Measurements from ENCODE around the gene COL6A2. TPM values are rescaled to one million over a fixed set of nuclear protein-coding genes. Genes with fewer than 3 reads are reported as not detected.

Gene COL6A2
- total RNA-seq, 1 experiment from 2014 or later: 15.0 TPM

DNA sequence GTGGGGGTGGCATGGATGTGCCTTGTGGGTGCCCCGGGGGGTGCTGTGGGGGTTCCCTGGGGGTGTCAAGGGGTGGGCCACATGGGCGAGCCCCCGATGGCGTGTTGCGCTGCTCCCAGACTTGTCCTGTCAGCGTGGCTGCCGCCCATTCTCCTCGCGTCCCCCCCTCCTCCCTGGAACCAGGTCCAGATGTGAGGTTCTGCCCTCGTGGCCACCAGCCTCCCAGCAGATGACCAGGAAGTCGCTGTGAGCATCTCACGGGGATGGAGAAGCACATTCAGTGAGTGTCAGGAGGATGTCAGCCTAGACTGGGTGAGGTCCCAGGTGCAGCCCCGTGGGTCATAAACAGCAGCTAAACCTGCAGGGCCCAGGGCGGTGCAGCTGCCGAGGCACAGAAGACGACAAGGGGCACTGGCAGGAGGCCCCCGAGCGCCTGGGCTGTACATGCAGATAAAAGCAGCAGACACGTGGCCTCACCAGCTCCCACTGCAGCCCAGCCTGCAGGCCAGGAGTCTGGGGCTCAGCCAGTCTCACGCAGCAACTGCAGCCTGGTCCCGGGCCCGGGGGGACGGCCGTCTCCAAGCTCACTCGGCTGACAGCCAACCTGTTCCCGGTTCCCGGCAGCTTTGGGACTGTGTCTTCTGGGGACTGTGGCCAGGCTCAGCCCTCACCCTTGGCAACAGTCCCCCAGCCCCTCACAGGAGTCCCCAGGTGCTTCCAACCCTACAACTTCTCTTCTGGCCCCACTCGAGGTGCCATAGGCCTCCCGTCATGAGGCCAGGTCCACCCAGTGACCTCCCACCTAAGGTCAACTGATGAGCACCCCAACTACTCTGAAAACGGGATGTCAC lies 17.5 kb upstream of the COL6A2 start:
- POLR2A ChIA-PET (ENCODE audit: low non-redundant PET): no interaction called here
- BruUV-seq (replicated peaks): no TSS peak
- TF ChIP-seq, protein P1, sequence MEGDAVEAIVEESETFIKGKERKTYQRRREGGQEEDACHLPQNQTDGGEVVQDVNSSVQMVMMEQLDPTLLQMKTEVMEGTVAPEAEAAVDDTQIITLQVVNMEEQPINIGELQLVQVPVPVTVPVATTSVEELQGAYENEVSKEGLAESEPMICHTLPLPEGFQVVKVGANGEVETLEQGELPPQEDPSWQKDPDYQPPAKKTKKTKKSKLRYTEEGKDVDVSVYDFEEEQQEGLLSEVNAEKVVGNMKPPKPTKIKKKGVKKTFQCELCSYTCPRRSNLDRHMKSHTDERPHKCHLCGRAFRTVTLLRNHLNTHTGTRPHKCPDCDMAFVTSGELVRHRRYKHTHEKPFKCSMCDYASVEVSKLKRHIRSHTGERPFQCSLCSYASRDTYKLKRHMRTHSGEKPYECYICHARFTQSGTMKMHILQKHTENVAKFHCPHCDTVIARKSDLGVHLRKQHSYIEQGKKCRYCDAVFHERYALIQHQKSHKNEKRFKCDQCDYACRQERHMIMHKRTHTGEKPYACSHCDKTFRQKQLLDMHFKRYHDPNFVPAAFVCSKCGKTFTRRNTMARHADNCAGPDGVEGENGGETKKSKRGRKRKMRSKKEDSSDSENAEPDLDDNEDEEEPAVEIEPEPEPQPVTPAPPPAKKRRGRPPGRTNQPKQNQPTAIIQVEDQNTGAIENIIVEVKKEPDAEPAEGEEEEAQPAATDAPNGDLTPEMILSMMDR (conservative IDR thresholded peaks at IDR 0.05; ENCODE audit: low read depth, low read length): no peak
- TF ChIP-seq EZH2 (IDR thresholded peaks at IDR 0.05; ENCODE audit: borderline replicate concordance, low read depth, low read length, poor library complexity, severe bottlenecking): no peak
- Histone ChIP-seq H3K4me1 (ENCODE audit: insufficient read depth, low read length, poor library complexity, severe bottlenecking) (peaks cover 6% of the 10 kb centered on the region), H3K9me3 (ENCODE audit: low read depth, low read length, poor library complexity, severe bottlenecking) (no peaks in the 10 kb centered on the region), H3K27ac (ENCODE audit: low read depth, low read length, poor library complexity, severe bottlenecking) (no peak overlapping the region), H3K36me3 (ENCODE audit: insufficient read depth, low read length, poor library complexity, severe bottlenecking) (no peaks in the 10 kb centered on the region), H3K27me3 (replicated peaks; ENCODE audit: insufficient read depth, low read depth, low read length, poor library complexity) (no peaks in the 10 kb centered on the region), H3K4me3 (ENCODE audit: low read depth, low read length, poor library complexity, severe bottlenecking) (no peak overlapping the region)
- CTCF ChIA-PET: no interaction called here
- no peak for DNase-seq (ENCODE audit: low spot score)
- intact Hi-C loops (cut with micrococcal nuclease; ENCODE audit: unreplicated experiment): no loop called here

DNA sequence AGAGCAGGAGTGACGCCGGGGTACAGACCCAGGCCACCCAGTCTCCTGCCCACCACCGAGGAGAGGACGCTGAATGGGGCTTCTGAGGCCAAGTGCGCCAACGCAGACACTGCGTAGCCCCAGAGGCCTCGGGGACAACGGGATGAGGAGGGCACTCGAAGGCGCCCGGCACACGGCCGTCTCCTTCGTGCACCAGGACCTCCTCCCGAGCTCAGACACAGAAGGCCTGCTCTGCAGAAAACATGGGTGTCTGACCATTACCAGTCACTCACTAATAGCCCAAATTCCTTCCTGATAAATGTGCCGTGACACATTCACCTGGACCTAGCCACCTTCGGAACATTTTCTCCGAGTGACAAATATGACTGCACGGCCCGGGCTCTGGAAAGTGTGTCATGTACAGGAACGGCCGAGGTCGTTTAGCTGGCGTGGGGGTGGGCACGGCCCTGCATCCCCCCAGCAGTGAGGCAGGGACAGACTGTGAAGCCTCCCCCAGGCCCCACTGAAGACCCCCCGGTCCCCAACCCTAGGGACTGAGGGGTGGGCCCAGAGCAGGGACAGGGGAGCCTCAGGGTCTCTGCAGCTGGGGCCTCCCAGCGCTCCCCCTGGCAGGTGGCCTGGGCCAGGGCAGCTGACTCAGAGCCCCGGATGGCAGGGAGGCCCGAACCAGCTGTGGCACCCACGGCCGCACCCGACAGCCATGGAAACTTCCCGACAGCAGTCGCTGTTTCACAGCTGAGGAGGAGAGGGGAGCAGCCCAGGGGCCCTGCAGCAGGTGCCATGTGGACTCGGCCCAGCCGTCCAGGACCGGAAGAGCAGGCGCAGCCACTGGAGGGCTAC lies 16.7 kb upstream of the COL6A2 start:
- POLR2A ChIA-PET (ENCODE audit: low non-redundant PET): no interaction called here
- CTCF ChIA-PET: no interaction called here
- no TSS peak for BruUV-seq (replicated peaks)

More for the DNA sequence above, 16.7 kb upstream of the COL6A2 start:
- H3K9me3 ChIP-seq (ENCODE audit: low read depth, low read length, poor library complexity, severe bottlenecking): no peaks in the 10 kb centered on the region
- H3K4me3 ChIP-seq (ENCODE audit: low read depth, low read length, poor library complexity, severe bottlenecking): no peak overlapping the region
- no peak for DNase-seq (ENCODE audit: low spot score)
- intact Hi-C loops (cut with micrococcal nuclease; ENCODE audit: unreplicated experiment): no loop called here
- TF ChIP-seq, protein P1 (conservative IDR thresholded peaks at IDR 0.05; ENCODE audit: low read depth, low read length): no peak
- TF ChIP-seq EZH2 (IDR thresholded peaks at IDR 0.05; ENCODE audit: borderline replicate concordance, low read depth, low read length, poor library complexity, severe bottlenecking): no peak
- H3K4me1 ChIP-seq (ENCODE audit: insufficient read depth, low read length, poor library complexity, severe bottlenecking): peaks cover 6% of the 10 kb centered on the region
- no peak overlapping the region for H3K27ac ChIP-seq (ENCODE audit: low read depth, low read length, poor library complexity, severe bottlenecking)
- H3K36me3 ChIP-seq (ENCODE audit: insufficient read depth, low read length, poor library complexity, severe bottlenecking): no peaks in the 10 kb centered on the region
- H3K27me3 ChIP-seq (replicated peaks; ENCODE audit: insufficient read depth, low read depth, low read length, poor library complexity): no peaks in the 10 kb centered on the region
